Gastrocnemius medialis (tissue), 4 donors: ENCODE results near the gene ECEL1. TPM values are rescaled to one million over a fixed set of nuclear protein-coding genes. Genes with fewer than 3 reads are reported as not detected.

Experiments used
- ATAC-seq, 2 donors: fragments of 150-250 bp; one replicate each; pipeline ENCODE4 v1.9.1; 2016
- DNase-seq, 2 donors: peaks; one replicate each; pipeline ENCODE4 v3.0.0-alpha.2; 2019
- H3K27ac ChIP-seq, 4 donors: fragments of 200-600 bp; sonication (generic); 1 replicate in 1 of 4; 2 replicates in 3 of 4; pipeline ENCODE4 v1.5.1; 2016 to 2018; ENCODE audit warnings: mild to moderate bottlenecking in 2 of 4, moderate library complexity in 1 of 4
- H3K27me3 ChIP-seq, 3 donors: fragments of 200-600 bp; sonication (generic) in 2 of 3; 1 replicate in 1 of 3; 2 replicates in 2 of 3; pipeline versions ENCODE4 v1.5.1 to v1.6.0; 2016 to 2019; ENCODE audit warnings: mild to moderate bottlenecking in 1 of 3, moderate library complexity in 1 of 3
- H3K36me3 ChIP-seq, 2 donors: fragments of 200-600 bp; sonication (generic) in 1 of 2; one replicate each; pipeline ENCODE4 v1.5.1; 2017 to 2018
- H3K4me1 ChIP-seq, 2 donors: fragments of 200-600 bp; sonication (generic) in 1 of 2; one replicate each; pipeline ENCODE4 v1.5.1; 2016 to 2017; ENCODE audit warnings: mild to moderate bottlenecking in 2 of 2
- H3K4me3 ChIP-seq, 4 donors: fragments of 200-600 bp; sonication (generic) in 3 of 4; 1 replicate in 1 of 4; 2 replicates in 3 of 4; pipeline ENCODE4 v1.5.1; 2016 to 2019; ENCODE audit warnings: mild to moderate bottlenecking in 2 of 4
- H3K9me3 ChIP-seq, 3 donors: fragments of 200-600 bp; sonication (generic) in 2 of 3; 1 replicate in 1 of 3; 2 replicates in 2 of 3; pipeline ENCODE4 v1.5.1; 2016 to 2019
- POLR2A ChIP-seq, 2 donors: fragments of 450-650 bp; IDR thresholded peaks; one replicate each; pipeline ENCODE4 v1.6.1; 2017; ENCODE audit warnings: antibody characterized with exemption in 2 of 2, mild to moderate bottlenecking in 2 of 2, moderate library complexity in 2 of 2
- in situ Hi-C, 4 donors: fragments of 200-750 bp; cut with MboI; loops; one replicate each; pipeline versions ENCODE4 v1.15.0 to v1.8.0; 2017; ENCODE audit warnings: low sequenced_read_pairs in 4 of 4
- intact Hi-C: fragments of 100-400 bp; cut with DNase I; formaldehyde crosslinking; loops from one replicate; pipeline ENCODE4 v1.15.1; 2023; ENCODE audit warnings: low total_unique reads
- total RNA-seq, 4 donors: library from RNA; depleted of rRNA; stranded (reverse); fragments of >200 nt; gene quantifications; one replicate each; pipeline versions ENCODE4 v1.1.0 to v1.2.3, GENCODE V29; 2016
- TF ChIP-seq, protein P1 (sequence below), 5 experiments: fragments of 450-650 bp in 3 of 5; fragments of 200-600 bp in 2 of 5; sonication (generic) in 2 of 5; IDR thresholded peaks in 4 of 5; conservative IDR thresholded peaks in 1 of 5; 1 replicate in 4 of 5; 2 replicates in 1 of 5; pipeline ENCODE4 v1.5.1; 2016 to 2019; ENCODE audit warnings: antibody characterized with exemption in 5 of 5, mild to moderate bottlenecking in 3 of 5, moderate library complexity in 3 of 5

The ECEL1 gene
- total RNA-seq, 4 donors from 2014 or later = 0.51 to 1.5 (median 0.55) TPM; not detected in 1

DNA sequence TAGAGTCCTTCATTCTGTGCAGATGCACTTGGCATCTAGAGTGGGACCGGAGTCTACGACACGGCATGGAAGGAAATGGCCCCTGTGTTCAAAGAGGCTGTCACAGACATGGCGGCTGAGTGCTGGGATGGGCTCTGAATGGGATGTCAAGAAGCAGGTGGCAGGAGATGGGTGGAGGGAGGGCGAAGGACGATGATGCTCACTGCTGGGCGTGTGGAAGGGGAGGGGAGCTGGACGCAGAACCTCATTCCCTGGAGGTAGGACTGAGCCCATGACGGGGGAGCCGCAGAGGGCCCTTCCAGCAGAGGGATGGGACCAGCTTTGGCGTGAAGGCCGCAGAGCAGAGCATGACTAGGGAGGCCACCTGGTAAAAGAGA, 50.5 kb downstream of the ECEL1 start:
- DNase-seq (no peak), ATAC-seq (no peak)
- Histone ChIP-seq H3K4me1 (peaks cover 0 to 2% of the 10 kb centered on the region in 2 donors), H3K27ac (no peak overlapping the region), H3K4me3 (no peak overlapping the region), H3K27me3 (no peaks in the 10 kb centered on the region), H3K9me3 (no peaks in the 10 kb centered on the region), H3K36me3 (no peaks in the 10 kb centered on the region)
- in situ Hi-C loops (loop anchor here (10.0 to 25.0 kb wide), 2 partner anchors 525 to 532 kb away; no protein-coding TSS in a partner anchor), intact Hi-C loops (no loop called here)
- TF ChIP-seq, protein P1, sequence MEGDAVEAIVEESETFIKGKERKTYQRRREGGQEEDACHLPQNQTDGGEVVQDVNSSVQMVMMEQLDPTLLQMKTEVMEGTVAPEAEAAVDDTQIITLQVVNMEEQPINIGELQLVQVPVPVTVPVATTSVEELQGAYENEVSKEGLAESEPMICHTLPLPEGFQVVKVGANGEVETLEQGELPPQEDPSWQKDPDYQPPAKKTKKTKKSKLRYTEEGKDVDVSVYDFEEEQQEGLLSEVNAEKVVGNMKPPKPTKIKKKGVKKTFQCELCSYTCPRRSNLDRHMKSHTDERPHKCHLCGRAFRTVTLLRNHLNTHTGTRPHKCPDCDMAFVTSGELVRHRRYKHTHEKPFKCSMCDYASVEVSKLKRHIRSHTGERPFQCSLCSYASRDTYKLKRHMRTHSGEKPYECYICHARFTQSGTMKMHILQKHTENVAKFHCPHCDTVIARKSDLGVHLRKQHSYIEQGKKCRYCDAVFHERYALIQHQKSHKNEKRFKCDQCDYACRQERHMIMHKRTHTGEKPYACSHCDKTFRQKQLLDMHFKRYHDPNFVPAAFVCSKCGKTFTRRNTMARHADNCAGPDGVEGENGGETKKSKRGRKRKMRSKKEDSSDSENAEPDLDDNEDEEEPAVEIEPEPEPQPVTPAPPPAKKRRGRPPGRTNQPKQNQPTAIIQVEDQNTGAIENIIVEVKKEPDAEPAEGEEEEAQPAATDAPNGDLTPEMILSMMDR (IDR thresholded peaks at IDR 0.05 in 4 of 5, conservative IDR thresholded peaks at IDR 0.05 in 1 of 5) = no peak
- TF ChIP-seq POLR2A (IDR thresholded peaks at IDR 0.05) = no peak

DNA sequence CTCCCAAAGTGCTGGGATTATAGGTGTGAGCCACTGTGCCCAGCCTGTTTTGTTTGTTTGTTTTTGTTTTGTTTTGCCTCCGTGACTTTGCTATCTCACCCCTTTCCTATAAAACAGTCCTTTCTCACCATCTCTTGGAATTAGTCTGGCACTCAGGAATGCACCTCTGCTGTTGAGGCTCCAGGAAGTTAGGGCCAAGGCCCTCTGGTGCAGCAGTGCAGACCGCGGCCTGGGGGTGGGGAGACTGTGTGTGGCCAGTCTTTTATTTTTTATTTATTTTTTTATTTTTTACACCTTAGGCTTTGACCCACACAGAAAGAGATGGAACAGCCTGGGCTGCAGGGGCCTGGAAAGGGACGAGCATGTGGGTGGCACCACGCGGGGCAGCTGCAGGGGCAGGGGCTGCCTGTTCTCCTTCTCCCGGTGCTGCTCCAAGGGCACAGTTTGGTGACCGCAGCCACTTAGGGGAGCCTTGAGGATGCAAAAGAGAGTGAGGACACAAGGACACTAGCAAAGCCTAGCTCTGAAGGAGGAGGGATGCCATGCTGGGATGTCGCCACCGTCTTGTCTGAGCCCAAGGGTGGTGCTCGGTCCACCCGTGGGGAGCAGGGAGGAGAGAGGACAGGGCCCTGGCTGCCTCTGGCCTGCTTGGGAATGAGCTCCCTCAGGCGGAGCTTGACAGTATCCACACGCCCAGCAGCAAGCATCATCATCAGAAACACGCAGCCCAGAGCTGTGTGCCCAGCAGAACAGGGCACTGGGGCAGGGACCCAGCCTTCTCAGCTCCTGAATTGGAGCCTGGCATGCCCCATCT, 51.0 kb downstream of the ECEL1 start:
- TF ChIP-seq POLR2A (IDR thresholded peaks at IDR 0.05) = no peak
- TF ChIP-seq, protein P1 (IDR thresholded peaks at IDR 0.05 in 4 of 5, conservative IDR thresholded peaks at IDR 0.05 in 1 of 5) = no peak
- no peak for DNase-seq
- H3K4me1 ChIP-seq = peaks cover 0 to 2% of the 10 kb centered on the region in 2 donors
- no peak for ATAC-seq
- H3K27me3 ChIP-seq = no peaks in the 10 kb centered on the region
- in situ Hi-C loops (loop anchor here (10.0 to 25.0 kb wide), 2 partner anchors 524 to 532 kb away; no protein-coding TSS in a partner anchor), intact Hi-C loops (no loop called here)
- H3K36me3 ChIP-seq = no peaks in the 10 kb centered on the region
- H3K4me3 ChIP-seq = no peak overlapping the region
- H3K9me3 ChIP-seq = no peaks in the 10 kb centered on the region
- H3K27ac ChIP-seq = no peak overlapping the region

DNA sequence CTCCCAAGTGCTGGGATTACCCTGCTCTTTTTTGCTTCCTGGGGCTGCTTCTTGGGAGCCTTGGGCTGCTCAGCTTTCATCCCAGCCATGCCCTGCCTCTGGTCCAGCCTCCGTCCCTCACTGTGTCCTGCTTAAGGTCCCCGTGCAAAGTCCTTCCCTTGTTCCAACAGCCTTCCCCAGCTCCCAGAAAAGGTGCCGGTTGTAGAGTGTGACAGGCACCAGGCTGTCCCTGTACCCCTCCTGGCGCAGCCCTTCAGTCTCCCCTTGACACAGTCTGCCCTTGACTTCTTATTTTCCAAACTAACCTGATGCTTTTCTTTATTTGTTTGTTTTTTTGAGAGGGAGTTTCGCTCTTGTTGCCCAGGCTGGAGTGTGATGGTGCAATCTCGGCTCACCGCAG, 51.8 kb downstream of the ECEL1 start:
- Histone ChIP-seq H3K27ac (no peak overlapping the region), H3K27me3 (no peaks in the 10 kb centered on the region), H3K9me3 (no peaks in the 10 kb centered on the region), H3K36me3 (no peaks in the 10 kb centered on the region), H3K4me3 (no peak overlapping the region), H3K4me1 (peaks cover 0 to 2% of the 10 kb centered on the region in 2 donors)
- intact Hi-C loops = no loop called here
- ATAC-seq (no peak), DNase-seq (no peak)
- TF ChIP-seq, protein P1 (IDR thresholded peaks at IDR 0.05 in 4 of 5, conservative IDR thresholded peaks at IDR 0.05 in 1 of 5) = no peak
- no peak for TF ChIP-seq POLR2A (IDR thresholded peaks at IDR 0.05)
- in situ Hi-C loops = loop anchor here (10.0 to 25.0 kb wide), 2 partner anchors 524 to 531 kb away; no protein-coding TSS in a partner anchor

DNA sequence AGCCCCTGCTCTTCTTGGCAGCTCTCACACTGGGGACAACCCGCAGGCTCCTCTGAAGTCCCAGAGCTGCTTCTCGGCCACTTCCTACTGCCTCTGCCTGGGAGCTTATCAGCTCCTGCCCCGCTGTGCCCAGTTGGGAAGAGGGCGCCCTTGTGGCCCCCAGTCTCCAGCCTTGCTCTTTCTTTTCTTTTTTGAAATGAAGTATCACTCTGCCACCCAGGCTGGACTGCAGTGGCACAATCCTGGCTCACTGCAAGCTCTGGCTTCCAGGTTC, 52.3 kb downstream of the ECEL1 start:
- ATAC-seq = no peak
- no peaks in the 10 kb centered on the region for H3K36me3 ChIP-seq
- H3K4me1 ChIP-seq = peaks cover 0 to under 1% of the 10 kb centered on the region in 2 donors
- no peak overlapping the region for H3K4me3 ChIP-seq
- no peaks in the 10 kb centered on the region for H3K9me3 ChIP-seq
- H3K27me3 ChIP-seq = no peaks in the 10 kb centered on the region
- no peak overlapping the region for H3K27ac ChIP-seq
- intact Hi-C loops (no loop called here), in situ Hi-C loops (loop anchor here (10.0 to 25.0 kb wide), 2 partner anchors 523 to 531 kb away; no protein-coding TSS in a partner anchor)
- no peak for DNase-seq
- no peak for TF ChIP-seq POLR2A (IDR thresholded peaks at IDR 0.05)
- TF ChIP-seq, protein P1 (IDR thresholded peaks at IDR 0.05 in 4 of 5, conservative IDR thresholded peaks at IDR 0.05 in 1 of 5) = no peak
